HG02870 (cell line): Measurements from ENCODE around the gene HNRNPF.
A peak's percentile ranks its signal among the peaks of the same experiment; 100 is the strongest.

Experiments
- ATAC-seq: cut with Tn5 transposase; IDR thresholded peaks from one replicate; pipeline ENCODE4 v1.9.1; 2021; ENCODE audit warnings: mild to moderate bottlenecking, moderate library complexity; ENCODE audit not compliant: unreplicated experiment

The HNRNPF gene

DNA sequence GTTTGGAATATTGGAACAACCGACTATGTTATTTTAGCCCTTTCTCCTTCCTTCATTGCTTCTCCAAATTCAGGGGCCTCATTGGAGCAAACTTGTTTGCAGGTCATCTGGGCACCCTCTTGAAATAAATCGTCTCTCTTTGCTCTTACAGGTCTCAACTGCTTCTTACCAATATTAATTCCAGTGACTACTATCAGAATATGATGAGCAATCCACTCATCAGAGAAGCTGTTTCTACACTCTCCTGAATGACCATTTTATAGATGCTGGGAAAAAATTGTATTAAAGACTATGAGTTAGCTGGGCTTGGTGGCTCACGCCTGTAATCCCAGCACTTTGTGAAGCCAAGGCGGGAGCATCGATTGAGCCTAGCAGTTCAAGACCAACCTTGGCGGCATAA, 12.5 kb upstream of the HNRNPF start:
- no peak for ATAC-seq

DNA sequence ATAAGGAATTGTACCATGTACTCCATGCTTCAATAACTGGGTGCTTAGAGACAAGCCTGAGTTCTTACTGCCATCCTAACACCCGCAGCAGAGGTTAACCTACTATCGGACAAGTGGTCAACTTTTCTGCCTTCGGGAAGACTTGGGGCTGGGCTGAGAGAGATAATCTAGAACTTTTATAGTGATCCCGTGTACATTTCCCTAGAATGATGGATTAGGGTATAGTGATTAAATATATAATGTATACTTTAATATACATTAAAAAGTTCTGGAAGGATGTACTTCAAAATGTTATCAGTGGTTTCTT, 12.2 kb upstream of the HNRNPF start:
- no peak for ATAC-seq

DNA sequence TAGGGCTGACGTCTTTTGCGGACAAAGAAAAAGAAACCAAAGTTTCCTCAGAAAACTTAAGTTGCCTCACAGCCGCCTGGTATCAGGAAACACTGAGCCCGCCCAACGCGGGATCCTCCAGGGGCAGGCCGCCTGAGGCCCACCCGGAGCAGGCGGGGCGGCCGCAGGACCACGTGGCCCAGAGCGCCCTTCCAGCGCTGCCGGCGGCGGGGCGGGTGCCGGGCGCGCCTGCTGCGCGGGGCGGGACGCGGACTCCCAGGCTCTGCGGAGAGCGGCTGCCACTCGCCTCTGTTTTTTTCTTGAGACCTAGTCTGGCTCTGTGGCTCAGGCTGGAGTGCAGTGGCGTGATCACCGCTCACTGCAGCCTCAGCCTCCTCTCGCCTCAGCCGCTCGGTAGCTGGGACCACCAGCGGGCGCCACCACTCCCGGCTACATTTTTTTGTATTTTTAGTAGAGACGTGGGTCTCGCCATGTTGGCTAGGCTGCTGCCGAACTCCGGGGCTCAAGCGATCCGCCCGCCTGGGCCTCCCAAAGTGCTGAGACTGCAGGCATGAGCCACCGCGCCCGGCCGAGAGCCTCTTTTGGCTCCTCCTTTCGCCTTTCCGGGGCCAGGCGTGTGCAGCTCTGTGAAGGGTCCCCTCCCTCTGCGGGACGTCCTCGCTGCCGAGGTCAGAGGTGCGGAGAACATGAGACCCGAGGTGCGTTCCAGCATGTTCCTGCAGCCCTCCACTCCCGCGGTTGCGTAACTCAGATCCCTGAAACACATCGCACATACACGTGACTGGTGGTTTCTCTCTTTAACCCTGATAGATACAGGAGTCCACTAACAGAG, 11.6 kb upstream of the HNRNPF start:
- ATAC-seq: peak; percentile 83

DNA sequence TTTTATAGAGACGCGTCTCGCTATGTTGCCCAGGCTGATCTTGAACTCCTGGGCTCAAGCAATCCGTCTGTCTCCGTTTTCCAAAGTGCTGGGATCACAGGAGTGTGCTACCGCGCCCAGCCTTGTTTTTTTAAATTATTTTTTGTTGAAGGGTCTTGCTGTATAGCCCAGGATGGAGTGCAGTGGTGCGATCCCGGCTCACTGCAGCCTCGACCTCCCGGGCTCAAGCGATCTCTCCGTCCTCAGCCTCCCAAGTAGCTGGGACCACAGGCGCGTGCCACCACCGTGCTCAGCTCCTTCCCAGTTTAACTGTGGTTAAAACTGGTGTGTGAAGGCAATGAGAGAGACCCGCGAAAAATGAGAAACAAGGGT, 11.0 kb upstream of the HNRNPF start:
- no peak for ATAC-seq

DNA sequence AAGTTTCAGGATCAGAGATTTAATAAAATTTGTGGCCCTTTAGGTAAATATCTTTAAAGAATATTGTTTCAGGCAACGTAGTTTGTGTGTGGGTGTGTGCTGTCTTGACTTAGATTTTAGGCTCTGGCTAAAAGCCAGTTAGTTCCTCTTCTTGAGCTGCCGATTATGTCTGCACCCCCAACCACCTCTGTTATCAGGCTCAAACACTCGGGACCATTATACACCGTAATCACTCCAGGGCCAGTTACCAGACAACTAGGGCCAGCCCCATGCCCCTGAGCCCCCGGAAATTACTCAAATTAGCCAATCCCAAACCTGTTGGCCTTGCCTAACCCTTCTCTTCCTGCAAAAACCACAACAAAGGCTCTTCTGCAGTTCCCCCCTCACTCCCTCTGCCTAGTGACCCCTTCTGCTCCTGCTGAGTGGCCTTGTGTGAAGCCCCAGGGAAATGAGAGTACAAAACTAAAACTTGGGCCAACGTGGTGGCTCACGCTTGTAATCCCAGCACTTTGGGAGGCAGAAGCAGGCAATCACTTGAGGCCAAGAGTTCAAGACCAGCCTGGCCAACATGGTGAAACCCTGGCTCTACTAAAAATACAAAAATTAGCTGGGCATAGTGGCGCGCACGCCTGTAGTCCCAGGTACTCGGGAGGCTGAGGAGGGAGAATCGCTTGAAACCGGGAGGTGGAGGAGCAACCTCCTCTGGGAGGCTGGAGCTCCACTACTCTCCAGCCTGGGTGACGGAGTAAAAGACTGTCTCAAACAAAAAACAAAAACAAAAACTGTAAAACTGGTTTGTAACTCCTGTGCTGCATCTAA, 9.2 kb upstream of the HNRNPF start:
- no peak for ATAC-seq

DNA sequence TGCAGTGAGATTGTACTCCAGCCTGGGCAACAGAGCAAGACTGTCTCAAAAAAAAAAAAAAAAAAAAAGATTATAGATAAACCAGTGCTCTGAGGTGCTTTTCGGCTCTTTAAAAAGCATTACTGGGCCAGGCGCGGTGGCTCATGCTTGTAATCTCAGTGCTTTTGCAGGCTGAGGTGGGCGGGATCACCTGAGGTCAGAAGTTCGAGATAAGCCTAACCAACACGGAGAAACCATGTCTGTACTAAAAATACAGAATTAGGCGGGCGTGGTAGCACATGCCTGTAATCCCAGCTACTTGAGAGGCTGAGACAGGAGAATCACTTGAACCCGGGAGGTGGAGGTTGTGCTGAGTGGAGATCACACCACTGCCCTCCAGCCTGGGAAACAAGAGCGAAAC, 6.6 kb upstream of the HNRNPF start:
- ATAC-seq: no peak

DNA sequence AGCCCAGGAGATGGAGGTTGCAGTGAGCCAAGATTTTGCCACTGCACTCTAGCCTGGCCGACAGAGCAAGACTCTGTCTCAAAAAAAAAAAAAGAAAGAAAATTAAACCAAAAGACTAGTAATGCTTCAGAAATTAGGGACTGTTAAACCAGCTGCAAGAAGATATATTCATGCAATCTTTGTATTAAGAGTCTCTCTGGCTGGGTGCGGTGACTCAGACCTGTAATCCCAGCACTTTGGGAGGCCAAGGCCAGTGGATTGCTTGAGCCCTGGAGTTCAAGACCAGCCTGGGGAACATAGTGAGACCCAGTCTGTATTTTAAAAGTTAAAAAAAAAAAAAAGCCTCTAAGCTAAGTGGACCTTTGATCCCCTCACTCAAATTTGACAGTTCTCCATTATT, 2.5 kb upstream of the HNRNPF start:
- no peak for ATAC-seq

DNA sequence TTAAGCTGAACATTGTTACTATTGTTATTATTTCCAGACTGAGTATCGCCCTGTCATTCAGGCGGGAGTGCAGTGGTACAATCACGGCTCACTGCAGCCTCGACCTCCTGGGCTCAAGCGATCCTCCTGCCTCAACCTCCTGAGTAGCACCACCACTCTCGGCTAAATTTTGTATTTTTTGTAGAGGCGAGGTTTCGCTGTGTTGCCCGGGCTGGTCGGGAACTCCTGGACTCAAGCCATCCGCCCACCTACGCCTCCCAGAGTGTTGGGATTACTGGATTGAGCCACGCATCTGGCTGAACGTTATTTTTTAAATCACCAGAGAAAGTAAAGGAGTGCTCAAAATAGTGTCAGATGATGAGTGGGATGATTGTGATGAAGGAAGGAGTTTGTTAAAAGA, 1.4 kb upstream of the HNRNPF start:
- ATAC-seq: no peak

DNA sequence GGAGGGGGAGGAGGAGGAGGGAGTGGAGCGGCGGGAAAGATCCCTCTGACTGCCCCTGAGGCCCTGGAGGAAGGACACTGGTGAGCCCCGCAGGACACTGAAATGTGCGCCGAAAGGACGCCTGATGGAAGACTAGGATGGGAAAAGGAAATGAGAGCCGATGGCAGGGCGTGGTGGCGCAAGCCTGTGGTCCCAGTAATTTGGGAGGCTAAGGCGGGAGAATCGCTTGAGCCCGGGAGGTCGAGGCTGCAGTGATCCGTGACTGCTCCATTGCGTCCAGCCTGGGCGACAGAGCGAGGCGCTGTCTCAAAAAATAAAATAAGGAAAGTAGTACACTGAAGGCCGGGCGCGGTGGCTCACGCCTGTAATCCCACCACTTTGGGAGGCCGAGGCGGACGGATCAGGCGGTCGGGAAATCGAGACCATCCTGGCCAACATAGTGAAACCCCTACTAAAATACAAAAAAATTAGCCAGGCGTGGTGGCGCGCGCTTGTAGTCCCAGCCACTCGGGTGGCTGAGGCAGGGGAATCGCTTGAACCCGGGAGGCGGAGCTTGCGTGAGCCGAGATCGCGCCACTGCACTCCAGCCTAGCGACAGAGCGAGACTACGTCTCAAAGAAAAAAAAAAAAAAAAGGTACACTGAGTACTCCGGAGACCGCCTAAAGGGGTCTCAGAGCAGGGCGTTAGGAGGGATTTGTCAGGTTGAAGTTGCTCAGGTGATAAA, 561 bp upstream of the HNRNPF start:
- peak; percentile 0 for ATAC-seq

DNA sequence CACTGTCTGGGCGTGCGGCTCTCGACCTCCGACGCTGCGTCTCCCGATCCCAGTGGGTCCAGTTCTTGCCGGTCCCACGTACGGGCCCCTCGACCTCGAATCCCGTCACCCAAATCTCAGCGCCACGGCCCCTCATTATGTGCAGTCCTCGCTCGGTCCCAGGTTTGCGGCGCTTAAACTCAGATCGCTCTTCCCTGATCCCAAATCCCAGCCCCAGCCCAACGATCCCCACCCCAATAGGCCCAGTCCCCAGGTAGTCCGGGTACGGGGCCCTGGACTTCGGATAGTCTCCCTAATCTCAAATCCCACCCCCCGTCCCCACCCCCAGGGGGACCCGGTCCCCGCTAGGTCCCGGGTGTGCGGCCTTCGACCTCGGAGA, 666 bp downstream of the HNRNPF start:
- peak; percentile 0 for ATAC-seq

DNA sequence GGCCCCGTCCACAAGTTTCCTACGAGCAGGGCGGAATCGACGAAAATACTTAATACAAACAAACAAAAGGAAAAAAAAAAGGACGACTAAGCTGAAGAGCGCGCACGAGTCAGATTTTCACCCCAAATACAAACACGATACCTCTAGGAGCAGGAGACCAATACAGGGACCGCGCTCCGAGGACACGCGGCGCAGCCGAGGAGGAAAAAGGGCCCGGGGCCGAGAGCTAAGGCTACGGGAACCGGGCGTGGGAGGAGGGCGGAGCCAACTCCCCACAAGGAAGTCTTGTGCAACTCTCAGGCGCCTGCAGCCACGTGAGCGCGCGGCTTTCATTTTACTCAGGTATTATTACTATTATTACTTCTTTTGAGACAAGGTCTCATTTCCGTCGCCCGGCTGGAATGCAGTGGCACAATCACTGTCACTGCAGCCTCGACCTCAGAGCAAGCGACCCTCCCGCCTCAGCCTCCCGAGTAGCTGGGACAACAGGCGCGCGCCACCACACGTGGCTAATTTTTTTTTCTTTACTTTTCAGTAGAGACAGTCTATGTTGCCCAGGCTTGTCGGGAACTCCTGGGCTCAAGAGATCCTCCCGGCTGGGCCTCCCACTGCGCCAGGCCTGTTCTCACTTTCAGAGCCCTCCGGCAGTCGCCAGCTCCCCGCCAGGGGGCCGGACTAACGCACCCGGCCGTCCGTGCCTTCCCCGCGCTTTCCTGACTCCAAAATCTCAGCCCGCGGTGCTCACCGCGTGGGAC, 1.2 kb downstream of the HNRNPF start:
- peak; percentile 47 for ATAC-seq

DNA sequence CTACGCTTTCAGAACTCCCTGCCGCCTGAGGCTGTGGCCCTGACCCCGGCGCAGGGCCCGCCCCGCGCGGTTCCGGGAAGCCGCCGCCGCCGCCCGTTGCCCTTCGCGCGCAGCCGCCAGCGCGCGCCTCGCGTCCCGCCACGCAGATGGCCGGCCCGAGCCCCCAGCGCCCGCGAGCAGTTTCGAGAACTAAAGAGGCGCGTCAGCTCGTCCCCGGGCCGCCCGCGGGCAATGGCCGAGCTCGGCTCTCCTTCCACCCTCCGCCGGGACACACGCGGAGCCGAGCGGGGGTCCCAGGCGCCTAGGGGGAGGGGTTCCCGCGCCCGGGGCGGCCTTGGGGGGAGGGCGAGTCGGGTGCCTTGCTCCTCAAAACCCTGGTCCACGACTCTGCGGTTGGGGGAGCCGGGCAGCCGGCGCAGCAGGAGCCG, 1.8 kb downstream of the HNRNPF start:
- peak; percentile 12 for ATAC-seq

DNA sequence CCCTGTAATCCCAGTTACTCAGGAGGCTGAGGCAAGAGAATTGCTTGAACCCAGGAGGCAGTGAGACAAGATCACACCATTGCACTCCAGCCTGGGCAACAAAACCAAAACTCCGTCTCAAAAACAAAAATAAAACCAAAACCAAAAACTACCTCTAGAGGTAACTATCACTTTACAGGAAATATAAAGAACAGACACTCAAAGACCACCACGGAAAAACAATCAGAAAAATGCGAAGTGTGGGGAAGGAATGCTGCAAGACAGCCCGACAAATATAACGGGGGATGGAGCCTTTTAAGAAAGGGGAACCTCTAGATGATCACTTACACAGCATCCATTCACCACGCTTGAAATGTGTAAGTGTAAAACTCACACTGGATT, 4.3 kb downstream of the HNRNPF start:
- ATAC-seq: no peak

DNA sequence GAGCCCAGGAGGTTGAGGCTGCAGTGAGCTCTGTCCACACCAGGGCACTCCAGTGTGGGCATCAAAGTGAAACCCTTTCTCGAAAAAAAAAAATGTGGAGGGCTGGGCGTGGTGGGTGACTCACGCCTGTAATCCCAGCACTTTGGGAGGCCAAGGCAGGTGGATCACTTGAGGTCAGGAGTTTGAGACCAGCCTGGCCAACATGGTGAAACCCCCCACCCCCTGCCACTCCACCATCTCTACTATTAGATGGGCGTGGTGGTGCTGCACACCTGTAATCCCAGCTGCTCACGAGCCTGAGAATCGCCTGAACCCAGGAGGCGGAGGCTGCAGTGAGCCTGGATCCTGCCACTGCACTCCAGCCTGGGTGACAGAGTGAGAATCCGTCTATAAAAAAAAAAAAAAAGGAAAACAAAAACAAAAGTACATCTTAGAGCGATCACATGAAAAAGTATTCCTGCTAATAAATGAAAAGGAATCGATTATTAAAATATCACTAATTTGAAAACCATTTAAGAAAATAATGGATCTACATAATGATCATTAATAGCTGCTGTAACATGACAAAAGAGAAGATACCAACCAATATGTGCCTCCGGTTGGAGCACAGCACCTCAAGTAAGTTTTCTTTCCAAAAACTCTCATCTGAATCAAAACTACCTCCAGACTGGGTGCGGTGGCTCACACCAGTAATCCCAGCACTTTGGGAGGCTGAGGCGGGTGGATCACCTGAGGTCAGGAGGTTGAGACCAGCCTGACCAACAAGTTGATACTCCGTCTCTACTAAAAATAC, 4.9 kb downstream of the HNRNPF start:
- ATAC-seq: no peak

DNA sequence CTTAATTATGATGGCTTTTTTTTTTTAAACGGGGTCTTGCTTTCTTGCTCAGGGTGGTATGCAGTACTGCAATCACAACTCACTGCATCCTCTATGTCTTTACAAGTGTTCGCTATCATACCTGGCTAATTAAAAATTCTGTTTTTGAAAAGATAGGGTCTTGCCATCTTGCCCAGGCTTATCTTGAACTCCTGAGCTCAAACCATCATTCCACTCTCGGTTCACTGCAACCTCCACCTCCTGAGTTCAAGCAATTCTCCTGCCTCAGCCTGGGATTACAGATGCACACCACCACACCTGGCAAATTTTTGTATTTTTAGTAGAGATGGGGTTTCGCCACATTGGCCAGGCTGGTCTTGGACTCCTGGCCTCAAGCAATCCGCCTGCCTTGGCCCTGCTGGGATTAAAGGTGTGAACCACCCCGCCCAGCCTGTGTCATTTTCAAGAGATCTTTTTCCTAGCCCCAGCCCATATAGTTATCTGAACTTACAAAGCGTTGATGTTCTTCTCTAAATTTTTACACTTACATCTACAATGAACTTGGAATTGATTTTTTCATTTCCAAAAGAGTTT, 6.0 kb downstream of the HNRNPF start:
- no peak for ATAC-seq

DNA sequence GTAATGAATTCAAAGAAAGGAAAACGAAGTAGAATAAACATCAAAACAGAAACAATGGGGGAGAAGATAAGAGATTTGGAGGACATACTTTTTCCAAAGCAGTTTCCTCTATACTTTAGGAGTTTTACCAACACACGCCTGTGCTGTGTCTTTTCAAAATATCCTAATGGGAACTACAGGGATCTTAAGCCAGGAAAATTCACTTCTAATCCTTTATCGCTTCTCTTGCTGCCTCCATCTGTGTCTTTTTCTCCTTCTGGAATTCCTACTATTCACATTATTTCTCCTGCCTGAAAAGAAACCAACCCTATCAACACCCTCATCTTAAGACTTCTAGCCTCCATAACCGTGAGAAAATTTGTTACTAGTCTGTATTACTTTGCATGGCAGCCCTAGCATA, 6.8 kb downstream of the HNRNPF start:
- no peak for ATAC-seq

DNA sequence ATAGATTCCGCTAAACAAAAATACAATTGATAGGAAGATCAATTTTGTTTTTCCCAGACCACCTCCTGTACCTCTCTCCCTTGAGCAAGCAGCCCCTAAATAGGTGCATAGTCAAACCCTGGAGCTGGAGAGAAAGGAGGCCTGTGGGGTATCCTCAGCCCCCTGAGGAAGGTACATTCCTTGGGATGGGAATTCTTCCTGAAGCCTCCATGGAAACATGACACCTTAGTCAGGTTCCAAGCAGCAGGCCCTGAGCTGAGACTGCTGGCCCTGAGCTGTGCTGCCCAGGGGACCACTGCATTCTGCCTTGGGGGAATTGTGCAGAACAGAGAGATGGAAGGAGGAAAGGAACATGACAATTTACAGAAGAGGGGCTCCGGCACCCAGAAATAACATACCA, 7.4 kb downstream of the HNRNPF start:
- ATAC-seq: no peak

DNA sequence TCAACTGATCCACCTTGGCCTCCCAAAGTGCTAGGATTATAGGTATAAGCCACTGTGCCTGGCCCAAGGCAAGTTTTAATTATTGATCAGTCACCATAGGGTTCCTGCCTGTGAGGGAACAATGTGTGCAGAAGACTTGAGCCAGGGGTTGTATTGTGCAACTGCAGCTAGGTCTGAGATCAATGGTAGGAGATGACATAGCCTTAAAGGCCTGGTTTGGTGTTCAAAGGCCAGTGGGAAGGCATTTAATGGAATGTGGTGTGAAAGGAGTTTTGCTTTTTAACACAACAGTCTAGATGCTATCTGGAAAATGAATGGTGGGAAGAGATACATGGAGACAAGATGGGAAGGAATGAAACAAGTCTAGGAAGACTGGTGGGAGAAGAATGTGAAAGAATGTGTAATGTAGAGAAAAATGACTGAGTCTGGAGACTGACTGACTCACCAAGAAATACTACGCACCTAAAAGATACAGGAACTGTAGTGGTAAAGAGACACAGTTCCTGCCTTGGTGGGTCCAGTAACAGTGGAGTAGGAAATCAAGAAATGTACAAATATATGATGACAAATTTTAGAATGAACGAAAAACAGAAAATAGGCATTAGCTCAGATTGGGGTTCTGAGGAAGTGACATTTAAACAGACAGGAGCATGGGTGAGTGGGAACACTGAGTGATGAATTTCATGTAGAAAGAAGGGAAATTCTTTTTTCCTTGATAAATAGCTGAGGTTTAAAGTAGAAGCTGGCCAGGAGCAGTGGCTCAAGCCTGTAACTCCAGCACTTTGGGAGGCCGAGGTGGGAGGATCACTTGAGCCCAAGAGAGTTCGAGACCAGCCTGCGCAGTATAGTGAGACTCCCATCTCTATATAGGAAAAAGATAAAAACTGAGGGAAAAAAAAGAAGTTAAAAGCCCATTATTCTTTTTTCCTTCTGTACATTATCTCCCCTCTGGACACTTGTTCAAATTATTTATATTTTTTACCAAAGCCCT, 9.4 kb downstream of the HNRNPF start:
- no peak for ATAC-seq

DNA sequence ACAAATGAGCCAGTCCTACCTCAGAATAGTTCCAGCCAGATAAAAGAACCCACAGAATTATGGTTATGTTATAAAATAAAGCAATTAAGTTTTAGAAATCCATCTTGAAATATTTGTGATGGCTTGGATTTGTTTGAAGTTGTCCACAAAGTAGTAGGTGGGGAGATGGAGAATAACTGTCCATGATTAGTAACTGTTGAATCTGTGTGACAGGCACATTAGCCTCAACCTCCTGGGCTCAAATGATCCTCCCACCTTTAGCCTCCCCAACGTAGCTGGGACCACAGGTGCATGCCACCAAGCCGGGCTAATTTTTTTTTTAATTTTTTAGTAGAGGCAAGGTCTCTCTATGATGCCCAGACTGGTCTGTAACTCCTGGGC, 10.1 kb downstream of the HNRNPF start:
- ATAC-seq: no peak
